Fibroblast of lung (primary cell): ENCODE data around the gene NFE2L3. TPM values are rescaled to one million over a fixed set of nuclear protein-coding genes. Genes with fewer than 3 reads are reported as not detected.

Source experiments
- DNase-seq, 2 donors: peaks; one replicate each; pipeline versions ENCODE4 v3.0.0 to v3.0.0-alpha.2; 2010; ENCODE audit warnings: low read depth in 2 of 2
- H2AFZ ChIP-seq: 2 replicates; pipeline ENCODE4 v1.5.1; 2012; ENCODE audit warnings: low read length, control low read depth, inconsistent platforms
- H3K27ac ChIP-seq: 2 replicates; pipeline ENCODE4 v1.5.1; 2011; ENCODE audit warnings: low read length, control low read depth; ENCODE audit not compliant: insufficient read depth
- H3K27me3 ChIP-seq: 2 replicates; pipeline ENCODE4 v1.5.1; 2011; ENCODE audit warnings: mild to moderate bottlenecking, low read length; ENCODE audit not compliant: control insufficient read depth, insufficient read depth
- H3K36me3 ChIP-seq: 2 replicates; pipeline ENCODE4 v1.5.1; 2011; ENCODE audit warnings: low read length; ENCODE audit not compliant: control insufficient read depth, insufficient read depth
- H3K4me1 ChIP-seq: 2 replicates; pipeline ENCODE4 v1.5.1; 2011; ENCODE audit warnings: low read length; ENCODE audit not compliant: control insufficient read depth, insufficient read depth; ENCODE audit errors: extremely low read depth
- H3K4me2 ChIP-seq: 2 replicates; pipeline ENCODE4 v1.5.1; 2011; ENCODE audit warnings: low read length, control low read depth; ENCODE audit not compliant: insufficient read depth; ENCODE audit errors: extremely low read depth
- H3K4me3 ChIP-seq, 4 experiments: fragments of 200-600 bp in 1 of 4; sonication (generic) in 1 of 4; replicated peaks in 1 of 4; 2 replicates each; pipeline ENCODE4 v1.5.1; 2011 to 2016; ENCODE audit warnings: low read length in 4 of 4, low read depth in 3 of 4, mild to moderate bottlenecking in 3 of 4, control low read depth in 2 of 4, inconsistent platforms in 1 of 4, mixed read lengths in 1 of 4; ENCODE audit not compliant: insufficient read depth in 1 of 4; ENCODE audit errors: control extremely low read depth in 1 of 4
- H3K79me2 ChIP-seq: 2 replicates; pipeline ENCODE4 v1.5.1; 2012; ENCODE audit warnings: mild to moderate bottlenecking, low read length, inconsistent platforms; ENCODE audit not compliant: control insufficient read depth, insufficient read depth
- H3K9ac ChIP-seq: 2 replicates; pipeline ENCODE4 v1.5.1; 2011; ENCODE audit warnings: mild to moderate bottlenecking, low read length, control low read depth; ENCODE audit not compliant: insufficient read depth
- H3K9me3 ChIP-seq: 2 replicates; pipeline ENCODE4 v1.5.1; 2012; ENCODE audit warnings: low read depth, low read length; ENCODE audit not compliant: control insufficient read depth, insufficient read depth
- H4K20me1 ChIP-seq: 2 replicates; pipeline ENCODE4 v1.5.1; 2011; ENCODE audit warnings: low read length; ENCODE audit not compliant: control insufficient read depth, insufficient read depth; ENCODE audit errors: extremely low read depth
- EZH2 ChIP-seq: IDR thresholded peaks from 2 replicates; pipeline ENCODE4 v1.5.1; 2012; ENCODE audit warnings: low read length, control low read depth, mild to moderate bottlenecking; ENCODE audit errors: missing control alignments
- polyA plus RNA-seq, 2 donors: library from polyadenylated mRNA; depleted of rRNA in 1 of 2; stranded (reverse) in 1 of 2; unstranded in 1 of 2; fragments of >200 nt; gene quantifications; 2 replicates each; pipeline ENCODE4 v1.2.1, GENCODE V29; 2011 to 2012; ENCODE audit warnings: missing spikeins in 1 of 2
- total RNA-seq: library from RNA; depleted of rRNA; stranded (reverse); fragments of >200 nt; gene quantifications from 2 replicates; pipeline ENCODE4 v1.2.1, GENCODE V29; 2014
- TF ChIP-seq, protein P1 (sequence below), 2 donors: IDR thresholded peaks in 1 of 2; conservative IDR thresholded peaks in 1 of 2; 1 replicate in 1 of 2; 2 replicates in 1 of 2; pipeline ENCODE4 v1.5.1; 2011 to 2012; ENCODE audit warnings: low read length in 2 of 2, control low read depth in 1 of 2, inconsistent platforms in 1 of 2, low read depth in 1 of 2, mild to moderate bottlenecking in 1 of 2

Gene NFE2L3
- total and polyA plus RNA-seq, 2 donors (not counting 1 experiment from before 2014, with no cell fraction given), result 5.3 to 9.1 TPM

- H3K79me2 ChIP-seq, result no peaks in the 10 kb centered on the region
- H3K27ac ChIP-seq, result no peak overlapping the region
- no peaks in the 10 kb centered on the region for H3K36me3 ChIP-seq
- no peaks in the 10 kb centered on the region for H4K20me1 ChIP-seq
- DNase-seq, result no peak
- H3K9ac ChIP-seq, result no peak overlapping the region
- no peaks in the 10 kb centered on the region for H3K27me3 ChIP-seq
- H3K4me1 ChIP-seq, result no peaks in the 10 kb centered on the region
- H3K4me3 ChIP-seq, result no peak overlapping the region
- H3K9me3 ChIP-seq, result no peaks in the 10 kb centered on the region
- no peak overlapping the region for H2AFZ ChIP-seq
- no peak overlapping the region for H3K4me2 ChIP-seq
- TF ChIP-seq EZH2, result no peak
- TF ChIP-seq, protein P1, sequence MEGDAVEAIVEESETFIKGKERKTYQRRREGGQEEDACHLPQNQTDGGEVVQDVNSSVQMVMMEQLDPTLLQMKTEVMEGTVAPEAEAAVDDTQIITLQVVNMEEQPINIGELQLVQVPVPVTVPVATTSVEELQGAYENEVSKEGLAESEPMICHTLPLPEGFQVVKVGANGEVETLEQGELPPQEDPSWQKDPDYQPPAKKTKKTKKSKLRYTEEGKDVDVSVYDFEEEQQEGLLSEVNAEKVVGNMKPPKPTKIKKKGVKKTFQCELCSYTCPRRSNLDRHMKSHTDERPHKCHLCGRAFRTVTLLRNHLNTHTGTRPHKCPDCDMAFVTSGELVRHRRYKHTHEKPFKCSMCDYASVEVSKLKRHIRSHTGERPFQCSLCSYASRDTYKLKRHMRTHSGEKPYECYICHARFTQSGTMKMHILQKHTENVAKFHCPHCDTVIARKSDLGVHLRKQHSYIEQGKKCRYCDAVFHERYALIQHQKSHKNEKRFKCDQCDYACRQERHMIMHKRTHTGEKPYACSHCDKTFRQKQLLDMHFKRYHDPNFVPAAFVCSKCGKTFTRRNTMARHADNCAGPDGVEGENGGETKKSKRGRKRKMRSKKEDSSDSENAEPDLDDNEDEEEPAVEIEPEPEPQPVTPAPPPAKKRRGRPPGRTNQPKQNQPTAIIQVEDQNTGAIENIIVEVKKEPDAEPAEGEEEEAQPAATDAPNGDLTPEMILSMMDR (conservative IDR thresholded peaks at IDR 0.05 in 1 of 2, IDR thresholded peaks at IDR 0.05 in 1 of 2; ENCODE audit: low read depth in 1 of 2, low read length in 2 of 2), result no peak
These were observed 17.3 kb downstream of the NFE2L3 start for GRCh38 chr7:26169271-26169670.

DNA sequence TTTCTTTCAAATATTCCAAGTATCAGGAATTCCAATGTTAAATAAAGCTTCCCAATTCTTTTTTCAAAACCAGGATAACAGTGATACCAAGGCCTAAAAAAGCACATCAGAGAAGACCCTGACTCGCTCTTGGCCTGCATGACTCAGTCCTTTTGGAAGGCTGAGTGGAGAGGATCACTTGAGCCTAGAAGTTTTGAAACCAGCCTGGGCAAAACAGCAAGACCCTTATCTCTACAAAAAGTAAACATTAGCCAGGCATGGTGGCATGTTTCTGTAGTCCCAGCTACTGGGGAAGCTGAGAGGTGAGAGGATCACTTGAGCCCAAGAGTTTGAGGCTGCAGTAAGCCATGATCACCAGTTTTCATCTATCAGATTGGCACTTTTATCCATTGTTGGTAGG, 18.7 kb downstream of the NFE2L3 start:
- H3K36me3 ChIP-seq, result no peaks in the 10 kb centered on the region
- TF ChIP-seq, protein P1 (conservative IDR thresholded peaks at IDR 0.05 in 1 of 2, IDR thresholded peaks at IDR 0.05 in 1 of 2; ENCODE audit: low read depth in 1 of 2, low read length in 2 of 2), result no peak
- TF ChIP-seq EZH2, result no peak
- H3K4me3 ChIP-seq, result no peak overlapping the region
- H3K9ac ChIP-seq, result no peak overlapping the region
- no peaks in the 10 kb centered on the region for H4K20me1 ChIP-seq
- no peak overlapping the region for H3K27ac ChIP-seq
- H3K9me3 ChIP-seq, result no peaks in the 10 kb centered on the region
- H3K79me2 ChIP-seq, result no peaks in the 10 kb centered on the region
- H3K27me3 ChIP-seq, result no peaks in the 10 kb centered on the region
- no peak for DNase-seq
- H3K4me1 ChIP-seq, result no peaks in the 10 kb centered on the region
- no peak overlapping the region for H3K4me2 ChIP-seq
- no peak overlapping the region for H2AFZ ChIP-seq

DNA sequence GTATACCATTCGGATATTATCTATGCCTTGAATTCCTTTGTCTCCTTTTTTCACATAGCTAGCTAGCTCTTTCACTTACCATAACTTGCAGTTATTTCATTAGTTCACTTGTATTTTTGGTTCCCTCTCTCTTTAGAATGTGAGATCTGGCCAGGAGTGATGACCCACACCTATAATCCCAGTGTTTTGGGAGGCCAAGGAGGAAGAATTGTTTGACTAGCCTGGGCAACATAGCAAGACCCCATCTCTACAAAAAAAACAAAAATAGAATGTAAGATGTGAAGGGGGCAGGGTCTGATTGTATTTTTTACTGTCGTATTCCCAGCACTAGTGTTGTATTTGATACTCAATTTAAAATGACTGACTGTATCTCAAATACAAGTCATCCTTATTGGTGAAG, 19.6 kb downstream of the NFE2L3 start:
- H3K27ac ChIP-seq, result no peak overlapping the region
- H3K9me3 ChIP-seq, result no peaks in the 10 kb centered on the region
- H3K27me3 ChIP-seq, result no peaks in the 10 kb centered on the region
- no peak overlapping the region for H3K9ac ChIP-seq
- no peaks in the 10 kb centered on the region for H3K4me1 ChIP-seq
- no peaks in the 10 kb centered on the region for H3K79me2 ChIP-seq
- H3K4me3 ChIP-seq, result no peak overlapping the region
- TF ChIP-seq, protein P1 (conservative IDR thresholded peaks at IDR 0.05 in 1 of 2, IDR thresholded peaks at IDR 0.05 in 1 of 2; ENCODE audit: low read depth in 1 of 2, low read length in 2 of 2), result no peak
- TF ChIP-seq EZH2, result no peak
- no peaks in the 10 kb centered on the region for H3K36me3 ChIP-seq
- no peak overlapping the region for H3K4me2 ChIP-seq
- no peak overlapping the region for H2AFZ ChIP-seq
- DNase-seq, result no peak
- H4K20me1 ChIP-seq, result no peaks in the 10 kb centered on the region
